ENCODE data around the gene EHMT2. TPM values are rescaled to one million over a fixed set of nuclear protein-coding genes. Genes with fewer than 3 reads are reported as not detected.

The EHMT2 gene
- total RNA-seq, 6 experiments from 2014 or later = 43.4 to 47.4 (median 45.9) TPM

DNA sequence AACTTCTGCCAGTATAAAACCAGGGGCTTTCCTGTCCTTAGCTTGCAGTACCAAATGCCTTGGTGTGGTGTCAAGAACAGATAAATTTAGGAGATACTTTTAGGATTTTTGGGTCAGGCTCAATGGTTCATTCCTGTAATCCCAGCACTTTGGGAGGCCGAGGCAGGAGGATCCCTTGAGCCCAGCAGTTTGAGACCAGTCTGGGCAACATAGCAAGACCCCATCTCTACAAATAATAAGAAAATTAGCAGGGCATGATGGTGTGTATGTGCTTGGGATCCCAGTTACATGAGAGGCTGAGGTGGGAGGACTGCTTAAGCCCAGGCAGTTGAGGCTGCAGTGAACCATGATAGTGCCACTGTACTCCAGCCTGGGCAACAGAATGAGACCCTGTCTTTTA, 7.5 kb upstream of the EHMT2 start:
- no peaks in the 10 kb centered on the region for H3K36me3 Mint-ChIP-seq (ENCODE audit: low read depth)
- H3K27me3 Mint-ChIP-seq (ENCODE audit: insufficient read depth) = peaks cover 9% of the 10 kb centered on the region
- no peak overlapping the region for H3K4me3 Mint-ChIP-seq
- TF ChIP-seq, protein P1, sequence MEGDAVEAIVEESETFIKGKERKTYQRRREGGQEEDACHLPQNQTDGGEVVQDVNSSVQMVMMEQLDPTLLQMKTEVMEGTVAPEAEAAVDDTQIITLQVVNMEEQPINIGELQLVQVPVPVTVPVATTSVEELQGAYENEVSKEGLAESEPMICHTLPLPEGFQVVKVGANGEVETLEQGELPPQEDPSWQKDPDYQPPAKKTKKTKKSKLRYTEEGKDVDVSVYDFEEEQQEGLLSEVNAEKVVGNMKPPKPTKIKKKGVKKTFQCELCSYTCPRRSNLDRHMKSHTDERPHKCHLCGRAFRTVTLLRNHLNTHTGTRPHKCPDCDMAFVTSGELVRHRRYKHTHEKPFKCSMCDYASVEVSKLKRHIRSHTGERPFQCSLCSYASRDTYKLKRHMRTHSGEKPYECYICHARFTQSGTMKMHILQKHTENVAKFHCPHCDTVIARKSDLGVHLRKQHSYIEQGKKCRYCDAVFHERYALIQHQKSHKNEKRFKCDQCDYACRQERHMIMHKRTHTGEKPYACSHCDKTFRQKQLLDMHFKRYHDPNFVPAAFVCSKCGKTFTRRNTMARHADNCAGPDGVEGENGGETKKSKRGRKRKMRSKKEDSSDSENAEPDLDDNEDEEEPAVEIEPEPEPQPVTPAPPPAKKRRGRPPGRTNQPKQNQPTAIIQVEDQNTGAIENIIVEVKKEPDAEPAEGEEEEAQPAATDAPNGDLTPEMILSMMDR (IDR thresholded peaks at IDR 0.05) = no peak
- H3K4me1 Mint-ChIP-seq (ENCODE audit: low read depth) = peaks cover 36% of the 10 kb centered on the region
- no peak overlapping the region for H3K27ac Mint-ChIP-seq
- DNase-seq = no peak
- no peaks in the 10 kb centered on the region for H3K9me3 Mint-ChIP-seq

DNA sequence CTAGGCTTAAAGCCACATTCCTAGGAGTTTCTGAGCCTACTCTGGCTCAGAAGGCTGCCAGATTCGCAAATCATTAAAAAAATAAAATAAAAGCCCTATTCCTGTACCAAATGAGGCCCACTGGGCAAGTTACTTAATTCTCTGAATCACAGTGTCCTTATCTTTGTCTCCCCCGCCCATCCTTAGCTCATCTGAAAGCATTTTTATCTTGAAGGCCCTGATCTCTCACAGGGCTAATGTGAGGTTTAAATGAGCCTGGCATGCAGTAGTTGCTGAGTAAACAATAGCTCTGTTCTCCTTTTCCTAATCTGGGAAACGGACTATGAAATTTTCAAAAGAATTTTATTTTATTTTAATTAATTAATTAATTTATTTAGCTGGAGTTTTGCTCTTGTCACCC, 6.5 kb upstream of the EHMT2 start:
- H3K4me1 Mint-ChIP-seq (ENCODE audit: low read depth) = peaks cover 34% of the 10 kb centered on the region
- no peaks in the 10 kb centered on the region for H3K36me3 Mint-ChIP-seq (ENCODE audit: low read depth)
- TF ChIP-seq, protein P1 (IDR thresholded peaks at IDR 0.05) = no peak
- H3K27ac Mint-ChIP-seq = no peak overlapping the region
- H3K9me3 Mint-ChIP-seq = no peaks in the 10 kb centered on the region
- no peak for DNase-seq
- H3K27me3 Mint-ChIP-seq (ENCODE audit: insufficient read depth) = peaks cover 9% of the 10 kb centered on the region
- no peak overlapping the region for H3K4me3 Mint-ChIP-seq

DNA sequence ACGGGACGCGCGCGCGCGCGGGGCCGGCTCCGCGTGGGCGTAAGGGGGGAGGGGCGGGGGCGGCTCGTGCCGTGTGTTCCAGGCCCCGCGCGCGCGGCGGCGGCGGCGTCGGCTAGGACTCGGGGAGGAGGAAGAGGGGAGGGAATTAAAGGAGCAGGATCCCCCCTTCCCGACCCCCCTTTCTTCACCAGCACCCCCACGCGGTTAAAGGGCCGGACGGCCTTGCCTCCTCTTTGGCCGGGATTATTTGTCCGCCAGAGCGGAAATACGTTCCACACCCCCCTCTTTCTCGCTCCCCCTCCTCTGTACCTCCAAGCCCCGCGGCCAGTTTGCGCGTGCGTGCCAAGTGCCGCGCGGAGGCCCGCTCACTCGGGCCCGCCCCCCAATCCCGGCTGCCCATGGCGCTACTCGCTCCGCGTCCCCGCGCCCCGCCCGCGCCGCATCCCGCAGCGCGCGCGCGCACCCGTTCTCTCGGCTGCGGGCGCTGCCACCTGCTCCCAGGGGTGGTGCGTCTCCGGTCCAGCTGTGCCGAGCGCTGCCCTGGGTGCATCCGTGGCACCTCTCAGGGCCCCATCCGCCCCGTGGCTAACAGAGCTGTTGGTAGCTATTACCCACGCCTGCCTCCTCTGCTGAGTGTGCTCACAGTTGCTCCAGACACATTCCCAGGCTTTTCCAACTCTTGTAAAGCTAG, 4.6 kb upstream of the EHMT2 start, which contains the start of gene ZBTB12:
Gene ZBTB12, minus strand, starts transcription at position 134 of the 691 bp plus-strand sequence. CDS start 781 bp downstream, outside the sequence.
- DNase-seq = peak; percentile 93
- TF ChIP-seq, protein P1 (IDR thresholded peaks at IDR 0.05) = no peak; the same call in 1 of the 2 replicates
- H3K9me3 Mint-ChIP-seq = no peaks in the 10 kb centered on the region
- peaks cover 9% of the 10 kb centered on the region for H3K27me3 Mint-ChIP-seq (ENCODE audit: insufficient read depth)
- H3K4me3 Mint-ChIP-seq = peak within 1 kb of the TSS; percentile 87
- peaks cover 36% of the 10 kb centered on the region for H3K4me1 Mint-ChIP-seq (ENCODE audit: low read depth)
- no peaks in the 10 kb centered on the region for H3K36me3 Mint-ChIP-seq (ENCODE audit: low read depth)
- peak within 1 kb of the TSS; percentile 76 for H3K27ac Mint-ChIP-seq

DNA sequence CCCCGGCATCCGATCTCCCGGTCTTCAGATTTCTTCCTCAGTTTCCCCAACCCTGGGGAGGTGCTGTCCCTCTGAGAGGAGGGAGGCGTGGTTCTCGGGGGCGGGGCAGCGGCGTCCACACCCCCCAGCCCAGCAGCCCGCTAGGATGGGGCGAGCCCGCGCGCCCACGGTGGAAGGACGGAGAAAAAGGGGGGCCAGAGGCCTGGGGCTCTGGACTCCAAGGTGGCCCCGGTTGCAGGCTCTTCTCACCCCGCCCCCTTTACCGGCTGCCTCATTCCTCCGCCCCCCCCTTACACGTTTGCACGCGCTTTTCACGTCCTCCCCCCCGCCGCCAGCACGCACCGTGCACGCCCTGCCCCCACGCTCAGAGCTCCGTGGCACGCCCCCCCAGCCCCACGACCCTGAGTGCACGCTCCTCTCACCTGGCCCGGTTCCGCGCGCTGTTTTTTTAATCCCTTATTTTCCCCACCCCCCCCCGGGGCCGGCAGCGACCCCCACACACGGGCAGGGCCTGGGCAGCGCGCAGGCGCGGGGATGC, 4.0 kb upstream of the EHMT2 start:
- peak overlapping the region; percentile 60; the same call in 1 of the 2 replicates for H3K27ac Mint-ChIP-seq
- TF ChIP-seq, protein P1 (IDR thresholded peaks at IDR 0.05) = no peak
- H3K4me3 Mint-ChIP-seq = peak overlapping the region; percentile 87
- peak; percentile 19 for DNase-seq
- no peaks in the 10 kb centered on the region for H3K36me3 Mint-ChIP-seq (ENCODE audit: low read depth)
- H3K27me3 Mint-ChIP-seq (ENCODE audit: insufficient read depth) = peaks cover 9% of the 10 kb centered on the region
- peaks cover 37% of the 10 kb centered on the region for H3K4me1 Mint-ChIP-seq (ENCODE audit: low read depth)
- H3K9me3 Mint-ChIP-seq = no peaks in the 10 kb centered on the region

DNA sequence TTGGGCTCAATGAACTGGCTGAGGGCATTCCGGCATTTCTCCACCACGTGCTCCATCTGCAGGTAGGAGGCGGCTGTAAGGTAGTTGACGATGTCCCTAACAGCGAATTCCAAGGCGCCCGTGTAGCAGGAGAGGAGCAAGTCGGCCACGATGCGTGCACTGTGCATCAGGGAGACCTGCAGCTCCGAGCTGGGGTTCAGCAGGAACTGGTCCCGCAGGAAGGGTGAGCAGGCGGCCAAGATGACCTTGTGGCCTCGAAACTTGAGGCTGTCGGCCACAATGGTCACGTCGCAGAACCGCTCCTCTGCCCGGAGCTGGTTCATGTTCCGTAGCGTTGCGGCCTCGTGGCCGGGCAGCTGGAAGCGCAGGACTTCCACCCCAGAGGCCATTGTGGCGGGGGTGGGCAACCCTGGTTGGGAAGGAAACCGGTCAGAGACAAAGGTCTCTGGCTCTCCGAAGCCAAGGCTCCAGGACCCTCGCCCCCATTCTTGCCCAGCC, 3.5 kb upstream of the EHMT2 start:
- Mint-ChIP-seq H3K27me3 (ENCODE audit: insufficient read depth) (peaks cover 8% of the 10 kb centered on the region), H3K4me3 (peak overlapping the region; percentile 87), H3K27ac (0 out of 2 replicates have a peak overlapping the region, but pooled peaks have one; percentile 60), H3K36me3 (ENCODE audit: low read depth) (no peaks in the 10 kb centered on the region), H3K9me3 (no peaks in the 10 kb centered on the region), H3K4me1 (ENCODE audit: low read depth) (peaks cover 37% of the 10 kb centered on the region)
- no peak for DNase-seq
- TF ChIP-seq, protein P1 (IDR thresholded peaks at IDR 0.05) = no peak
